OCI-LY1 (cell line): ENCODE measurements around the gene NAT14.

Experiments
- CTCF ChIP-seq: fragments of 200-600 bp; sonication (generic), shearing (Covaris generic); IDR thresholded peaks from 2 replicates; pipeline ENCODE4 v1.5.1; 2017; ENCODE audit warnings: mild to moderate bottlenecking, antibody characterized with exemption, low read length, moderate library complexity, mixed read lengths
- EZH2 ChIP-seq: fragments of 200-600 bp; sonication (generic), shearing (Covaris generic); IDR thresholded peaks from 2 replicates; pipeline ENCODE4 v1.8.0; 2017; ENCODE audit warnings: borderline replicate concordance, mixed run types, mild to moderate bottlenecking, antibody characterized with exemption, low read length, moderate library complexity, mixed read lengths

GRCh38 chr19:55500368-55500952, 15.5 kb downstream of the NAT14 start:
- TF ChIP-seq CTCF (no peak), EZH2 (no peak)
